Smooth muscle cell (in vitro differentiated cells): ENCODE measurements around the gene NUFIP2. TPM values are rescaled to one million over a fixed set of nuclear protein-coding genes. Genes with fewer than 3 reads are reported as not detected.

ENCODE experiments used
- DNase-seq: peaks from one replicate; lab custom pipeline; 2025; ENCODE audit not compliant: unreplicated experiment; lab: John Stamatoyannopoulos, UW
- H2AFZ ChIP-seq: fragments of 200-600 bp; sonication (generic); 2 replicates; pipeline ENCODE4 v1.6.0; 2016; ENCODE audit warnings: antibody characterized with exemption, low read depth, mild to moderate bottlenecking
- H3F3A ChIP-seq: fragments of 200-600 bp; sonication (generic); 2 replicates; pipeline ENCODE4 v1.6.0; 2017; ENCODE audit warnings: antibody characterized with exemption, low read depth
- H3K27ac ChIP-seq: fragments of 200-600 bp; sonication (generic); 2 replicates; pipeline ENCODE4 v1.5.1; 2016; ENCODE audit warnings: low read depth, mild to moderate bottlenecking
- H3K27me3 ChIP-seq: fragments of 200-600 bp; sonication (generic); 2 replicates; pipeline ENCODE4 v1.6.1; 2016; ENCODE audit warnings: low read depth, mild to moderate bottlenecking
- H3K36me3 ChIP-seq: fragments of 200-600 bp; sonication (generic); 2 replicates; pipeline ENCODE4 v1.5.1; 2016; ENCODE audit warnings: low read depth
- H3K4me1 ChIP-seq: fragments of 200-600 bp; sonication (generic); 2 replicates; pipeline ENCODE4 v1.5.1; 2016; ENCODE audit warnings: low read depth
- H3K4me2 ChIP-seq: fragments of 200-600 bp; sonication (generic); 2 replicates; pipeline ENCODE4 v1.6.0; 2016; ENCODE audit warnings: mild to moderate bottlenecking
- H3K4me3 ChIP-seq: fragments of 200-600 bp; sonication (generic); 2 replicates; pipeline ENCODE4 v1.5.1; 2016; ENCODE audit warnings: mild to moderate bottlenecking
- H3K79me2 ChIP-seq: fragments of 200-600 bp; sonication (generic); 2 replicates; pipeline ENCODE4 v1.6.0; 2016; ENCODE audit warnings: low read depth, mild to moderate bottlenecking
- H3K9ac ChIP-seq: fragments of 200-600 bp; sonication (generic); 2 replicates; pipeline ENCODE4 v1.6.0; 2016; ENCODE audit warnings: low read depth
- H3K9me3 ChIP-seq: fragments of 200-600 bp; sonication (generic); replicated peaks from 2 replicates; pipeline ENCODE4 v1.5.1; 2016; ENCODE audit warnings: low read depth
- H4K20me1 ChIP-seq: fragments of 200-600 bp; sonication (generic); 2 replicates; pipeline ENCODE4 v1.6.0; 2016; ENCODE audit warnings: low read depth
- WGBS: methylation state at CpG from one replicate; pipeline ENCODE4 v1.1.7; 2016; ENCODE audit warnings: low lambda C conversion rate; 5-methylcytosine and 5-hydroxymethylcytosine counted together
- polyA plus RNA-seq: library from polyadenylated mRNA; unstranded; fragments of >200 nt; fragmentation: Nextera tagmentation; extraction: Ambion mirVana; gene quantifications from 2 replicates; pipeline ENCODE4 v1.2.1, GENCODE V29; 2016
- total RNA-seq: library from RNA; depleted of rRNA; stranded (reverse); fragments of >200 nt; gene quantifications from 2 replicates; pipeline ENCODE4 v1.2.3, GENCODE V29; 2014
- TF ChIP-seq, protein P1 (sequence below): fragments of 200-600 bp; sonication (generic); IDR thresholded peaks from 2 replicates; pipeline ENCODE4 v1.5.1; 2017; ENCODE audit warnings: borderline replicate concordance, mild to moderate bottlenecking, antibody characterized with exemption; ENCODE audit not compliant: insufficient read depth, poor library complexity, severe bottlenecking

The NUFIP2 gene
- total and polyA plus RNA-seq, 2 experiments from 2014 or later = 8.9 to 50.3 TPM

DNA sequence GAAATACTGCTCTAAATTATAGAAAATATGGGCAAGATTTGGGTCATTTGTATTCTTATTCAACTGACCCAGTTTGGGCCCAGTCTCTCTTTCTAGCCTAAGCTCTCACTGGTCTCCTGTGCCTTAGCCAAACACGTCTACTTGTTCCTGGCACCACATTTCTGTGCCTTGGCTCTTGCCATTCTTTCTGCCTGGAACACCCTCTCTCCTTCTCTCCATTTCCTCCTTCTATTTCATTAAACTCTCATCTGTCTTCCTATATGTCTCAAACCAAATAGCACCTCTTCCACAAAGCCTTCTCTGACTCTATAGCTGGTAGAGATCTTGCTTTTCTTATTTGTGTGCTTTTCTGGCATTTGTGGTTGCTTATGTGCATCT lies 37.7 kb upstream of the NUFIP2 start:
- no peak overlapping the region for H3K4me3 ChIP-seq
- H3K27me3 ChIP-seq = no peaks in the 10 kb centered on the region
- H3K9me3 ChIP-seq = no peaks in the 10 kb centered on the region
- no peak for DNase-seq
- H3F3A ChIP-seq = no peaks in the 10 kb centered on the region
- WGBS = 95% methylated on average over 1 of the region's 1 CpG
- no peaks in the 10 kb centered on the region for H3K79me2 ChIP-seq
- H3K27ac ChIP-seq = no peak overlapping the region
- no peak overlapping the region for H3K4me2 ChIP-seq
- TF ChIP-seq, protein P1, sequence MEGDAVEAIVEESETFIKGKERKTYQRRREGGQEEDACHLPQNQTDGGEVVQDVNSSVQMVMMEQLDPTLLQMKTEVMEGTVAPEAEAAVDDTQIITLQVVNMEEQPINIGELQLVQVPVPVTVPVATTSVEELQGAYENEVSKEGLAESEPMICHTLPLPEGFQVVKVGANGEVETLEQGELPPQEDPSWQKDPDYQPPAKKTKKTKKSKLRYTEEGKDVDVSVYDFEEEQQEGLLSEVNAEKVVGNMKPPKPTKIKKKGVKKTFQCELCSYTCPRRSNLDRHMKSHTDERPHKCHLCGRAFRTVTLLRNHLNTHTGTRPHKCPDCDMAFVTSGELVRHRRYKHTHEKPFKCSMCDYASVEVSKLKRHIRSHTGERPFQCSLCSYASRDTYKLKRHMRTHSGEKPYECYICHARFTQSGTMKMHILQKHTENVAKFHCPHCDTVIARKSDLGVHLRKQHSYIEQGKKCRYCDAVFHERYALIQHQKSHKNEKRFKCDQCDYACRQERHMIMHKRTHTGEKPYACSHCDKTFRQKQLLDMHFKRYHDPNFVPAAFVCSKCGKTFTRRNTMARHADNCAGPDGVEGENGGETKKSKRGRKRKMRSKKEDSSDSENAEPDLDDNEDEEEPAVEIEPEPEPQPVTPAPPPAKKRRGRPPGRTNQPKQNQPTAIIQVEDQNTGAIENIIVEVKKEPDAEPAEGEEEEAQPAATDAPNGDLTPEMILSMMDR = no peak
- H3K9ac ChIP-seq = no peak overlapping the region
- H2AFZ ChIP-seq = no peak overlapping the region
- no peaks in the 10 kb centered on the region for H3K4me1 ChIP-seq
- H4K20me1 ChIP-seq = no peaks in the 10 kb centered on the region
- no peaks in the 10 kb centered on the region for H3K36me3 ChIP-seq

DNA sequence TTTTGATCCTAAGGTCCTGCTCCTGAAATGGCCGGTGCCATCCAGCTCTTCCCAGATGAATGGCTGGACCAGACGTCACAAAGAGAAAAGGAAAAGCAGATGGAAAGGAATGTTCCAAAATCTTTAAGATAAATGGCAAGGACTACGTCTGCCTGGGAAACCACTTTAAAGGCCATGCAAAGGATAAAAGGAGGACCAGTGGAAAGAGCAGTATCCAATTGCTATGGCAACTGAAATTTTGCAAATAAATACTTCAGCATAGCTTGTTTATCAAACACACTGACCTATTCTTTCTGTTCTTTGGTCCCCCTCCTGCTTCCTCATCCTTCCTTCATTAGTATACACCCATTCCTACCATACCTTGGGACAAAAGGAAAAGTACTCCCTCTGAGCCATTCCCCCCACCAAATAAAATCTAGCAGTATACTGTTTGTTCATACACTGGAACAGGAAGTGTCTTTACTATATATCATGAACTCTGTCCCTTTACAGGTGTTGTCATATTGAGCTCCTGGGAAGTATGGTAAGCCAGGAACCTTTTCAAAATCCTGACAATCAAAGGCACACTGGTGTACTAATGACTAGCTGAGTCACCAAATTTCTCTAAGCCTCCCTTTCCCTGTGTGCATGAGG lies 37.2 kb upstream of the NUFIP2 start:
- H3K79me2 ChIP-seq = no peaks in the 10 kb centered on the region

DNA sequence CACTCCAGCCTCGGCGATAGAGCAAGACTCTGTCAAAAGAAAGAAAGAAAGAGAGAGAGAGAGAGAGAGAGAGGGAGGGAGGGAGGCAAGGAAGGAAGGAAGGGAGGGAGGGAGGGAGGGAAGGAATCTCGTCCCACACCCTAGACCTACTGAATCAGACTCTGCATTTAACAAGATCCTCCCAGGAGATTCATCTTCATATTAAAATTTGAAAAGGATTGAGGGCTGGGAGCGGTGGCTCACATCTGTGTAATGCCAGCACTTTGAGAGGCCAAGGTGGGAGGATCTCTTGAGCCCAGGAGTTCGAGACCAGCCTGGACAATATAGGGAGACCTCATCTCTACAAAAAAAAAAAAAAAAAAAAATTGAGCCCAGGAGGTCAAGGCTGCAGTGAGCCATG lies 33.5 kb upstream of the NUFIP2 start:
- TF ChIP-seq, protein P1 = no peak
- WGBS = 73% methylated on average over 5 of the region's 5 CpGs
- no peak overlapping the region for H3K4me3 ChIP-seq
- no peaks in the 10 kb centered on the region for H3F3A ChIP-seq
- H3K9ac ChIP-seq = no peak overlapping the region
- H3K27ac ChIP-seq = no peak overlapping the region
- H3K4me1 ChIP-seq = no peaks in the 10 kb centered on the region
- no peaks in the 10 kb centered on the region for H3K79me2 ChIP-seq
- DNase-seq = no peak
- no peak overlapping the region for H2AFZ ChIP-seq
- H3K9me3 ChIP-seq = no peaks in the 10 kb centered on the region
- H3K36me3 ChIP-seq = no peaks in the 10 kb centered on the region
- H3K27me3 ChIP-seq = no peaks in the 10 kb centered on the region
- no peaks in the 10 kb centered on the region for H4K20me1 ChIP-seq
- no peak overlapping the region for H3K4me2 ChIP-seq

More for the DNA sequence above, 37.2 kb upstream of the NUFIP2 start:
- Histone ChIP-seq H3K9ac (no peak overlapping the region), H4K20me1 (no peaks in the 10 kb centered on the region), H3K9me3 (no peaks in the 10 kb centered on the region), H3K27me3 (no peaks in the 10 kb centered on the region), H3F3A (no peaks in the 10 kb centered on the region), H3K4me2 (no peak overlapping the region), H2AFZ (no peak overlapping the region), H3K4me3 (no peak overlapping the region), H3K36me3 (no peaks in the 10 kb centered on the region), H3K27ac (no peak overlapping the region), H3K4me1 (no peaks in the 10 kb centered on the region)
- DNase-seq = no peak
- TF ChIP-seq, protein P1 = no peak
- 77% methylated on average over 3 of the region's 3 CpGs for WGBS
